Measurements from ENCODE around the gene ATOX1. TPM values are rescaled to one million over a fixed set of nuclear protein-coding genes. Genes with fewer than 3 reads are reported as not detected.
A peak's percentile ranks its signal among the peaks of the same experiment; 100 is the strongest.
"Not testable (repeated sequence)": the region's sequence is repeated elsewhere in the genome, so short reads cannot be mapped to it uniquely, and the experiment has no call there.

Gene ATOX1
- 100 to 1,000 TPM; 103 to 128 (median 116) TPM for polyA plus RNA-seq (ENCODE audit: insufficient read length in 4 of 4)

DNA sequence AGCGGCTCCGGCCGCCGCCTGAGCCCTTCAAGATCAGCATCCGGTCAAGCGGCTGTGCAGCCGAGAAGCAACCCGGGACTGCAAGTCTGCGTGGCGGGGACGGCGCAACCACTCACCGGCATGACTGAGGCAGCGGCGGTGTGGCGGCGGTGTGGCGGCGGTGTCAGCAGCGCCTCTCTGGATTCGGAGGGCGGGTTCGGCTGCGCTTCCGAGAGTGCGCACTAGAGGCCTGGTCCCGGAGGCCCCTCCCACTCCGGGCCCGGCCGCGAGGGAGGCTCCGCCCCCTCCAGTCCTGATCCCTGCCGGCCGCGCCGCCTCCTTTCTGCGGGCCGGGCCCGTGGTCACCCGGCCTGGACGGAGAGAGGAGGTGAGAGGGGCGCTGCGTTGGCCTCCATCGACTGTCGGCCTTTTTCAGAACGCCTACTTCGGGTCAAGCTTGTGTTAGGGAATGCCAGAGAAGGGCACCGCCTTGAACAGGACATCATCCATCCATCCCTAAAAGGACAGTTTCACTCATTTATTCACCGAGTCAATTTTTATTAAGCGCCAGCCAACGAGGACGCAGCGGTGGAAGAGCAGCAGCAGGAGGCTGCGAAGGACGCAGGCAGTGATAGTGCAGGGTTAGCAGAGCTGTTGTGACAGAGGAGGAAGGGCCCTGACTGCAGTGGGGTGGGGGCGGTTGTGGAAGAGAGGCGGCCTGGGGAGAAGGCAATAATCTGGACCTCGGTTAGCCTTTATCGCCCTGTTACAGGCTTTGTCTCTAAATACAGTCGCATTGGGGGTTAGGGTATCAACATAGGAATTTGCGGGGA lies at the start of gene ATOX1:
TSS of gene ATOX1 (minus strand) at position 202 of the 812 bp plus-strand sequence. CDS start at position 122, 80 bp downstream.
- peak in 3 of 4 donors; percentile 85 to 89 (median 86) for DNase-seq (ENCODE audit: low read depth in 4 of 4, low spot score in 2 of 4)

GRCh38 chr5:151805414-151806223 lies 47.2 kb upstream of the ATOX1 start:
- no peak for DNase-seq (ENCODE audit: low read depth in 4 of 4, low spot score in 2 of 4)

- DNase-seq (ENCODE audit: low read depth in 4 of 4, low spot score in 2 of 4): no peak
Observed at GRCh38 chr5:151800532-151800931, 42.1 kb upstream of the ATOX1 start.

DNA sequence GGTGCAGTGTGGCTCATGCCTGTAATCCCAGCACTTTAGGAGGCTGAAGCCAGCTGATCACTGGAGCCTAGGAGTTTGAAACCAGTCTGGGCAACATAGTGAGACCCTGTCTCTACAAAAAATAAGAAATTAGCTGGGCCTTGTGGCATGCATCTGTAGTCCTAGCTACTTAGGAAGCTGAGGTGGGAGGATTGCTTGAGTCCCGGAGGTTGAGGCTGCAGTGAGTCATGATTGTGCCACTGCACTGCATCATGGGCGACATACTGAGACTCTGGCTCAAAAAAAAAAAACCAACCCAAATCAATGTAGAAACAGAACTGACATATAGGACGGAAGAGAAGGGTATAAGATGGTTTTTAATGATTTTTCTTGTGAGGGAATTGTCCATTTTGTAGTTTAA lies 41.0 kb upstream of the ATOX1 start:
- DNase-seq (ENCODE audit: low read depth in 4 of 4, low spot score in 2 of 4): no peak

DNA sequence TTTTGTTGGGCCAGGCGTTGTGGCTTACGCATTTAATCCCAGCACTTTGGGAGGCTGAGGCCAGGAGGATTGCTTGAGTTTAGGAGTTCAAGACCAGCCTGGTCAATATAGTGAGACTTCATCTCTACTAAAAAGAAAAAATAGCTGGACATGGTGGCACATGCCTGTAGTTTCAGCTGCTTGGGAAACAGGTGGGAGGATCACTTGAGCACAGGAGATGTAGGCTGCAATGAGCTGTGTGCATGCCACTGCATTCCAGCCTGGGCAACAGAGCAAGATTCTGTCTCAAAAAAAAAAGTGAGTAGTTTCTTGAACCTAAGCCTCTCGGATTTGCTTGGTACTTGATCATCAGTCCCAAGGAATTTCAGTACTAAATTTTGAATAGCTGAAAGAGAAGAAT lies 40.2 kb upstream of the ATOX1 start:
- DNase-seq (ENCODE audit: low read depth in 4 of 4, low spot score in 2 of 4): no peak

DNA sequence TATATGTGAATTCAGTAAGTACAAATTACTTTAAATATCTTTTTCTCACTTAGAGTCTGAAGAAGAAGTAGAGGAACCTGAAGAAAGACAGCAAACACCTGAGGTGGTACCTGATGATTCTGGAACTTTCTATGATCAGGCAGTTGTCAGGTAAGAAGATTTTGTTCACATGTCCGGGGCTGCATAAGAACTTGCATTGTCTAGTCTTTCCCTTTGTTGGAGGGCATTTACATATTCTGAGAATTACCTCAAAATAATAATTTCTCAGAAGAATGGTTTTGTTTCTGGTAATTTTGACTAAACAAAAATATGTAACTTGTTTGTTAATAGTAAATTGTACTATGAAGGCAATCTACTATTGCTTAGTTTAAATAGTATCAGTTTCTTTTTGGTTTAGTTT lies 37.0 kb upstream of the ATOX1 start:
- no peak for DNase-seq (ENCODE audit: low read depth in 4 of 4, low spot score in 2 of 4)

DNA sequence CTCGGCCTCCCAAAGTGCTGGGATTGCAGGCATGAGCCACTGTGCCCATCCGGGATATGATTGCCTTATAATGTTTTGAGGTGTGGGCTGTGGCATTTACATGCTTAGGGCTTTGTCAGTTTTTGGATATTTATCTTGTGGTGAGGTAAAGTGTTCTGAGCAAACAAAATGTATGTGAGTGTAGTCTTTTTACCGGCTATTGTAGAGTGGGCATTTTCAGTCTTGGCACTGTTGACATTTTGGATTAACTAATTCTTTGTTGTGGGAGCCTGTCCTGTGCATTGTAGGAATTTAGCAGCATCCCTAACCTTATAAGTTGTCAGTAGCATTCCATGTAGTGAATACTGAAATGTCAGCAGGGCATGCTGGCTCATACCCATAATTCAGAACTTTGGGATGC lies 34.9 kb upstream of the ATOX1 start:
- no peak for DNase-seq (ENCODE audit: low read depth in 4 of 4, low spot score in 2 of 4)

GRCh38 chr5:151787817-151788216 lies 29.4 kb upstream of the ATOX1 start:
- DNase-seq (ENCODE audit: low read depth in 4 of 4, low spot score in 2 of 4): no peak

GRCh38 chr5:151786468-151786867 lies 28.0 kb upstream of the ATOX1 start:
- no peak for DNase-seq (ENCODE audit: low read depth in 4 of 4, low spot score in 2 of 4)

DNA sequence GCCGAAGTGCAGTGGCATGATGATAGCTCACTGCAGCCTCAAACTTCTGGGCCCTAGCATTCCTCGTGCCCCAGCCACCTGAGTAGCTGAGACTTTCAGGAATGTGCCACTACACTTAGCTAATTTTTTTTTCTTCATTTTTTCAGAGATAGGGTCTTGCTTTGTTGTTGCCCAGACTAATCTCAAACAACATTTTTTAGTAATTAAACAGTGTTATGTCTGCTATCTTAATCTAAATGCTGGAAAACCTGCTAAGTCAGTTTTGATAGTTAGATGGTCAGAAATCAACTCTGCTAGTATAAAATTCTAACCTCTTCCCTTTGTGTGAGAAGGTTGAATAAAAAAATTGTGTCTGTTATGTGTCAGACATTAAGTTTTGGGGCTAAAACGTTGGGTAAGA lies 25.7 kb upstream of the ATOX1 start:
- DNase-seq (ENCODE audit: low read depth in 4 of 4, low spot score in 2 of 4): no peak

- DNase-seq (ENCODE audit: low read depth in 4 of 4, low spot score in 2 of 4): not testable (repeated sequence)
Observed at GRCh38 chr5:151783664-151784063, 25.2 kb upstream of the ATOX1 start.

DNA sequence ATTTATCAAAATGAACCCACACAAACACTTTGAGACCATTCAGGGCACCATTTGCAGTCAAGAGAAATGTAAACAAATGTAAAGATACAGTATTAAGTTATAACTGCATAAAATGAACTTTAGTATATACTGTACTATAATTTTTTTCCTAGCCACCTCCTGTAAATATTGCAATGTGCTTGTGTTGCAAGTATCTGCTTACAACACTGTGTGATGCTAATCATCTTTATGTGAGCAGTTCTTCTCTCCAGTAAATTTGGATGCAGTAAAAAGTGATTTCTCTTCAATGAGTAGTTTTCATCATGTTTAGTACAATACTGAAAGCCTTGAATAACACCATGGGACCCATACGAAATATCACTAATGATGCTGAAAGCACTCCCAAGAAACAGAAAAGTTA lies 22.8 kb upstream of the ATOX1 start:
- DNase-seq (ENCODE audit: low read depth in 4 of 4, low spot score in 2 of 4): no peak

GRCh38 chr5:151780348-151780747 lies 21.9 kb upstream of the ATOX1 start:
- DNase-seq (ENCODE audit: low read depth in 4 of 4, low spot score in 2 of 4): no peak

- no peak for DNase-seq (ENCODE audit: low read depth in 4 of 4, low spot score in 2 of 4)
Observed at GRCh38 chr5:151779531-151780125, 21.2 kb upstream of the ATOX1 start.

- no peak for DNase-seq (ENCODE audit: low read depth in 4 of 4, low spot score in 2 of 4)
Observed at GRCh38 chr5:151775025-151775606, 16.7 kb upstream of the ATOX1 start.

GRCh38 chr5:151773951-151774350 lies 15.5 kb upstream of the ATOX1 start:
- DNase-seq (ENCODE audit: low read depth in 4 of 4, low spot score in 2 of 4): no peak

DNA sequence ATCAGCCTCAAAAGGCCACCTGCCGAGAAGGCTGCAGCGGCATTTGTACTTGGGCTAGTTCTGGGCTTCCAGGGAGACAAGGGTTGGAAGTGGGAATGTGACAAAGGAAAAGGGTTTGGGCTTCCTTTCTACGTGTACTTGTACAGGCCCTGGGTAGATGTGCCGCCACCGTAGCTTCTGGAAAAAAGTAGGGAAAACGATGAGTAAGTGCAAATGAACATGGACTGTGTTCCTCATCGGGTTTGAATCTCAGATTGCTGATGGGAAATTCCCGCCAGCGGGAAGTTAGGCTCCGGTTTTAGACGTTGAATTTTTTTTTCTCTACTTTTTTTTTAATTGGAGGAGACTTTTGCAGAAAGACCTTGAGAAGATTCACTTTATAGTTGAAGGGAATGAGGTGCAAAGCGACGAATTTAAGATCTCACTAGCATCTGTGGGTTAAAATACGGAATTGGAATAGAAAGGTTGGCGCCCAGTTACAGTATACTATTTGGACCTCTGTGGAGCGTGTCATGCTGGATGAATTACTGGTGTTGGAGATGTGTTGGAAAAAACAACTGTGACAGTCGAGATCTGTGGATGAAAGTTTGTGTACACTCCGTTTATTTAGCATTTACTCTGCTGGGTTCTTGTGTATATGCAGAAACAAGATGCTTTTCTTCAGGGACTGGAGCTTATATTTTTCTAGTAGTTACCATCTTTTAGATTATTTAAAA lies 14.6 kb upstream of the ATOX1 start:
- DNase-seq (ENCODE audit: low read depth in 4 of 4, low spot score in 2 of 4): no peak

DNA sequence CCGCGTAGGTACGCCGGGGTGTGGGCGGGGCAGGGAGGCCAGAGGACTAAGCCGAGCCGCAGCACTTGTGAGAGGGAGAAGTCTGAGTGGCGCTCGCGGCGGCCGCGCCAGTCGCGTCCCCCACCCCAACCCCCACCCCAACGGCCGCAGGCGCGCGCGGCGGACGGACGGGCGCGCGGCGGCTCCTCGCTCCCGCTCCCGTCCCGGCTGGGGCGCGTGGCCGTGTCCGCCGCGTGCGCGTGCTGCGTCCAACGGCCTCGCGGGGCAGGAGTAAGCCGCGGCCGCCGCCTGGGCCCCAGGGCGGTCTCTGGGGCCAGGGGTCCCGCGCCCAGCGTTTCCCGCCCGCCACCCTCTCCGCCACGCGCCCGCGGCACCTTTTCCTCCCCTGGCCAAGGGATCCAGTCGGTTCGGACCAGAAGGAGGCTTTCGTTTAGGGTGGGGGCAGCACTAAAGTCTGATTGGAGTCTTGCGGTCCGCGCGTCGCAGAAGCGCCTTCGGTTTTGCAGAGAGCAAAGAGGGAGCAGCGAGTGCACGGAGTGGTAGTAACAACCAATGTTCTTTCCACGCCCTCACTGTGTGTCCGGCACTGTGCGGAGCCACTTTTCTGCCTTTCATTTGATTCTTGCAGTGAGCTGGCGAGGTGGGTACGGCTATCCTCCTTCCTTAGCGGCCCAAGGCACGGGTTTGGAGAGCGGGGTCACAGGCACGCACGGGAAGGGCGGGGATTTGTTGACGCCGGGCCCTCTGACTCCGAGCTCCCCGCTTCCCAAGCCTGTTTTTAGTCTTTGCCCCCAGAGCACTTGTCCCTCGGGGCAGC lies 13.8 kb upstream of the ATOX1 start:
- peak in 1 of 4 donors; percentile 38 for DNase-seq (ENCODE audit: low read depth in 4 of 4, low spot score in 2 of 4)

GRCh38 chr5:151771259-151772028 lies 13.0 kb upstream of the ATOX1 start, which contains the start of gene G3BP1:
Gene G3BP1, plus strand, starts transcription at chr5:151771954. Its CDS starts 14,667 bp downstream, at chr5:151786621.
- DNase-seq (ENCODE audit: low read depth in 4 of 4, low spot score in 2 of 4): peak; percentile 99 to 100 (median 100)

All from left renal cortex interstitium (tissue), 4 donors.